Endometrium (tissue), 2 donors: ENCODE results near the gene CD247.

Source experiments
- FAIRE-seq: peaks from 2 replicates; lab custom pipeline; 2012; peaks lifted over from hg19 to GRCh38; lab: Jason Lieb, UNC
- donor health status: control.
- donor health status: control.

CD247 gene

DNA sequence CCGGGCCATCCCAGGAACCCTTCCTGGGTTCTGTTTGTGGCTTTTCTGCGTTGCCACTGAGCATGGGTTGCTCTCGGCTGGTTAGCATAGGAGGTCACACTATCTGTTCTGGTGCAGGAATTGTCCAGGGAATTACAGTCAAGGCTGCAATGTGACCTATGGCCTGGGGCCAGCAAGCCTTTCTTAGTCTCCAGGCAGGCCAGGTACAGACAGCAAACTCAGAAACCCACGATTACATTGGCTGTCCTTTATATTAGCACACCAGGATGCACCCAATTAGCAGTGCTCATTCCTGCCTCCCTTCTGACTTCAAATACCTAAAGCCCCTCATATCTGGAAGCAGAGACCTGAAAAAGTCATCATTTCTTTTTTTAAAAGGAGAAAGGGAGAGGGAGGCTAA, 55.2 kb downstream of the CD247 start:
- no peak for FAIRE-seq

DNA sequence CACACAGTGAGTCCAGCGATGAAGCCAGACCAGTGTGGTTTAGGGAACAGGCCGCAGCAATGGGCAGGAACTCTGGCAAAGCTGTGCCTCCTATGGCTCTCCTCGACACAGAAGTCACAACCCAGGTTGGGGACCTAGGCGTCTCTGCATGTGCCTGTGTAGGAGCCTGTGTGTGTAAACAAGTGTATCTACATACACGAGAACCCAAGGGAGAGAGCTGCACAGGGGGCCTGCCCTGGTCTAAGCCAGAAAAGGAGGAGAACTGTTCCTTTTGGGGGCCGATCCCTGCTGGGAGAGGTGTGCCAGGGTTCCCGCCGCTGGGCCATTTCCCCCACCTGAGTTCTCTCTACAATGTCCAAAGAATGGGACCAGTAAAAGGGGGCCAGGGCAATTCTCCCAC, 56.0 kb downstream of the CD247 start:
- FAIRE-seq = no peak

DNA sequence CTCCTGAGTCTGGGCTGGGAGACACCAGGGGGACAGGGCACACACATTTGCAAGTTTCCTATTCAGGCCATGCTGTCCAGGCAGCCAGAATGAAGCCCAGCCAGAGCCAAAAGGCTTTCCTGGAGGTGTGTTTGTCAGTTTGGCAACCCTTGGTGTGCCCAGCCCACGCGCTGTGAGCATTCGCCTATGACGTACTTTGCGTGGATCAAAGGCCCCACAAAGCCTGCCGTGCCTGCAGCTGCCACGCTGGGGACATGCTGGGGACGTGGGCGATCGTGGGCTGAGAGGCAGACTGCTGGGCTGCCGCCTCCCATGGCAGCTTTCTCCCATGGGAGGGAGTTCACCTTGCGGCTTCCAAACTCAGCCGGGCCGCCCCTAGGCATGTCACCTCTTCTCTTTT, 57.5 kb downstream of the CD247 start:
- FAIRE-seq = no peak

DNA sequence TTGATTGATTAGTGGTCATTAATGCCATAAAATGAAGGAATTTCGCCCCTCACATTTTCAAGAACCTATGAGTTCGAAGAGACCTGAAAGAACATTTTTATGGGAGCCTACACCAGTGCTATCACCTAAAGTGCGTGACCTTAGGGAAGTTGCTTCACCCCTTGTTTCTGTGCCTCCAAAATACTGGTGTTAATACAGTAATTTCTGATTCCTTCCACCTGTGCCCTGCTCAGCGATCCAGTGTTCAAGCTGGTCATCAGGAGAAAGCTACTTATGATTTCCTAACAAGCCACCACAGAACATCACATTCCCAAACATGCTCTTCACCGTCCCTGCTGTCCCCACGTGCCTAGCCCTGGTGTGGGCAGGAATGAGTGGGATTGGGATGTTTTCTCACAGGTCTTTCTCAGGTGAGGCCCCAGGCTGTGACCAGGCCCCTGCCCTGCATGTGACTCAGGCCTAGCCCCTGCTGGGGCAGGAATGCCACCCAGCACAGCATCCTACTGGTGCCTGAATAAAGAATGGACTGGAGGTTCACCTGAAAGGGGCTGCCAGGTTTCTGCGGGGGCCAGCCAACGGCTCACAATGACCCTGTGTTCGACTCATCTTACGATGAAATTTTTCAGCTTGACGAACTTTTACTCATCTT, 60.3 kb downstream of the CD247 start:
- no peak for FAIRE-seq

DNA sequence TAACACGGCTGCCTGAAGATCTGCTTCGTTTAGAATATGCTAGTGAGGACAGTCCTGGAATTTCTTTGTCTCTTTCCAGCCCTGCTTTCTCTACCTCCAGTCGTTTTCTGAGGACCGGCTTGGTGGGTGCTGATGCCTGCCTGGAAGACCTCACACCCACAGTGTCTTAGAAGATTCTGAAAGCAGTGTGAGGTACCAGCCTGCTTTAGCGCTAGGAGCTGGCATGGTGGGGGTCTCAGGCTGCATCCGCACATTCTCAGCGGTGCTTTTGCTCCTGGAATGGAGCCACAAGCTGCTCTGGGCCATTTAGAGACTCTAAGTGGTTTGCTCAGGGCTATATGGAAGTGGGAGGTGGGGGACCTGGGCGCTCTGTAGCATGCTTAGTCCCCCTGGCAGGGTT, 61.4 kb downstream of the CD247 start:
- FAIRE-seq = no peak

DNA sequence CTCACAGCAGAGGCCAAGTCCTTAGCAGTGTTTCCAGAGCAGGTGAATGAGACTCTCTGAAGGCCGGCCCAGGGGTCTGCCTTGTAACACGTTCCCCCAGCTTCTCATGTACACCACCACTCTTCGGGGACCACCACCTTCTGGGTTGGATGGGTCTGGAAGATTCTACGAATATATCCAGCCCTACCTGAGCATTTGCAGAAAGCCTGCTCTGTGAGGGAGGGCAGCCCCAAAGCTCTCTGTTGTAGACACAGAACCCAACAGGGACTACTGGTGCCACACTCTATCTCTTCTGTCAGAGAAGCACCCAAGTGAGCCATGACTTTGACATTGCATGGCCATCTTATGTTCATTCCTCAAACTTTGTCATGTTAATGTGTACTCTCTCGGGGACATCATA, 61.8 kb downstream of the CD247 start:
- FAIRE-seq = no peak

DNA sequence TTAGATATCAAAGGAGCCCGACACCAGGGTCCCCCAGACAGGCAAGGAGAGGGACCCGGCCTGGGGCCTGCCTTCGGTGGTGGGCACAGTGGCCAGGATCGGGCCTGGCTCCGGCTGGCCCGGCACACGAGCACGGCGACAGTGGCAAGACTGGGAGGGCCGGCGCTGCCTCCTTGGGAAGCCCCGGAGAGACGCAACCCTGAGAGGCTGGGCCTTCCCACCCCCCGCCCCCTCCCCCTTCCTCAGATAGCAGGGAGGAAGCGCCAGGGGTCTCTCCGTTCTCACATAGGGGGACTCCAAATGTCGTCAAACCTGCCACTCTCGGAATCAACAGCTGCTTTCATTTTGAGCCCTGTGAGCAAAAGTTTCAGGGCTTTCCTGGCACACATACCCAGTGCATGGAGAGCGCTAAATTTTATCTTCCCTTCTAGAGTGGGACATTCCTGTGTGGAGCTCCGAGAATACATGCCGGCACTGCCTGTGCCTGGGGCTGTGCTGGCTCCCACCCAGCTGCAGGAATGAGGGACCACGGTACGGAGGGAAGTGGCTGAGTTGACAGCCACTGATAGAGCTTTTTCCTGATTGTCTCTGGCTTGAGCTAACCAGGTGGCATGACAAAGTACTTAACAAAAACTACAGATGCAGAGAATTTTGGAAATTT, 62.4 kb downstream of the CD247 start:
- FAIRE-seq = no peak

DNA sequence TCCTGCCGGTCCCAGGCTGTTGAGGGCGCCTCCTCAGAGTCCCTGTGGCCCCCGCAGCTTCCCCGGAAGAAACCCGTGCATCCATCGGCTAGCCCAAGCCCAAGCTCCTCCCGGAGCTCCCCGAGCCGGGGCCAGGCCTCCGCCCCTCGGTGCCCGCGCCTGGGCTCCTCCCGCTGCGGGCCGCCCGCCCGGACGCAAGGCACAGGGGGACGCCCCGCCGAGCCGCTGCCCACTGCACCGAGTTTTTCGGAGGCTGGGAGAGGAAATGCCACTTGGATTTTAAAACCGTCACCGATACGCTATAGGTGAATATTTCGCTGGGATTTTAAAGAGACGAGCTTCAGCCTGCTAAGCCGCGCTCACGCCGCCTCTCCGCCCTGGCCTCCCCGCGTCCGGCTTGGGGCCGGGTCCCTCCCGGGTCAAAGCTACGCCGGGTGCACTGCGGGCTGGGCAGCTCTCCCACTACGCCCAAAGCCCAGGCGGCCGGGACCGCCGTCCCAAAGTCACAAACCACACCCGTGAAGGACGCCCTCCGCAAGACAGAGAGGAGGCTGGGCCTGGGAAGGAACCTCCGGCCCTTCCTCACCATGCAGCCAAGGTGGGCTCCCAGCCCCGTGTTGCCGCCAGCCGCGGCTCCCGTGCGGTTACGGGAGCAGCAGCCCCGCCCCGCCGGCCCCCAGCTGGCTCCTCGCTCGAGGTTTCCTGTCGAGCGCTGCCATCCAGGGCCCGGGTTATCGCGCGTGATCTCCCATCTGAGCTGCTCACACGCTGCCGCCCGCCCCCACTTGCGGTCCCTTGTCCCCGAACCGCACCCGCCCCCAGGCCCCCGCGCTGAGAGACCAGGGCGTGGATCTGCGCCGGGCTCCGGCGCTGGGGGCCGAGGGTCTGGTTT, 63.2 kb downstream of the CD247 start:
- FAIRE-seq = no peak

DNA sequence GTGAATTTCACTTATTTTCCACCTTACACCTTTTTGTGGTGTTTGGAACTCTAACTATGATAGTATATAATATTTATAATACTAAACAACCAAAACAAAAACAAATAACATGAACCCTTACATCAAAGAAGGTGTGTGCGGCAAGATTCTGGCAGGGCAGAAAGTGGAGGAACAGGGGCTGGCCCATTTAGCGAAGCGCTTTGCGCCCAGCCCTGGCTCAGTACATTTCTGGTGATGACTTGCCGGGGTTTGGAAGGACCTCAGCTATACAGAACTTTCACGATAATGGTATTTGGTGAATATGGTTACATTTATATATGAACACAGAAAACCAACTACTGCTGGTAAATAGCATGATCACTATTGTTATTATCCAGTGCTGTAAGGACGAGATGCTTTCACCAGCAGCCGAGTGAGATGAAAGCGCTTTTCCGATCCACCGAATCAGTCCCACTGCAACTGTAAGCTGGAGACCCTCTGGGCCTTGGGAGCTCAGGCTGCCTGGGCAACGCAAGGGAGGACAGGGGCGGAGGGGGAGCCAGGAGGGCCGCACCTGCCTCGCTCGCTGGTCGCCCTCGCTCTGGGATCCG, 63.9 kb downstream of the CD247 start:
- FAIRE-seq = no peak

DNA sequence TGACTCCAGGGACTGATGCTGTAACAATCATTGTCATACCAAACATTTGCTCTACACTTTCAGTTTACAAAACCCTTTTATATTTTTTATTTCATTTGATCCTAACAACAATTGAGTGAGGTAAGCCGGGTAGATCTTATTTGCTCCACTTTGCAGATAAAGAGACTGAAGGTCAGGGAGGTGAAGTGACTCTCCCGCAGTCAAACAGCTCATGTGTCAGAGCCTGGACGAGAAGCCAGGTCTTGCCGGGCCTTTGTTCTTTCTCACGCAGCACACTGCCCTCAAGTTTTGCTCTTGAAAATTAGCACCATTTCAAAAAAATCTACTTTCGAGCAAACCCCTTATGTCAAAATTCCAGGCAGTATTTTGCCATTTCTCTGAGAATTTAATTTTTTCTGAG, 65.2 kb downstream of the CD247 start:
- FAIRE-seq = no peak

DNA sequence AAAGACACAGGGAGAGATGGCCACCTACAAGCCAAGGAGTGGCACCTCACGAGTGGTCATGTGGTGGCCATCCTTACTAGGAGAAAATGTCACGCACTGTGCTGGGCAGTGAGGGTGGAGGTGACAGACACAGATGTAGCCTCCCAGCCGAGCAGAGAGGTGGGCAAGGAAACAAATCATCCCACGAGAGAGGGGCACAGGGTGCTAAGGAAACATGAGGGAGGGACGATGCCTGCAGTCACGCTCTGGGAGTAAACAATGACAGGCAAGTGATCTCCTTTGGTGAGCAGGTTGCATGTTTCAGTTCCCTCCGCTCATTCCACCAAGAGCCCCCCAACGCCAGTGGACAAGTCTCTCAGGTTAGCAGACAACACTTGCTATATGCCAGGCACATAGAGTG, 65.8 kb downstream of the CD247 start:
- no peak for FAIRE-seq

DNA sequence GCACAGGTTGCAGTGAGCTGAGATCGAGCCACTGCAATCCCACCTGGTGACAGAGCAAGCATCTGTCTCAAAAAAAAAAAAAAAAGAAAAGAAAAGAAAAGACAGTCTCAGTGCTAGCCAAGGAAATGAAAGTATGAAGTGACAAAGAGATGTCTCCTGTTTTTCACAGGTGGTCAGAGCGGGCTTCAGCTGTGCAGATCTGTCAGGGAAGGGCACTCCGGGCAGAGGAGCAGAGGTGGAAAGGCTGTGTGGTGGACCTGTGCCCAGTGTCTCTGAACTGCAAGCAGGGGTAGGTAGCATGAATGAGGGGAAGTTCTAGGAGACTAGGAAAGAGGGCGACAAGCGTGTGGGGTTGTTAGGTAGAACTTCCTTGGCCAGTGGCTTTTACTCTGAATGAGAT, 67.5 kb downstream of the CD247 start:
- FAIRE-seq = no peak

DNA sequence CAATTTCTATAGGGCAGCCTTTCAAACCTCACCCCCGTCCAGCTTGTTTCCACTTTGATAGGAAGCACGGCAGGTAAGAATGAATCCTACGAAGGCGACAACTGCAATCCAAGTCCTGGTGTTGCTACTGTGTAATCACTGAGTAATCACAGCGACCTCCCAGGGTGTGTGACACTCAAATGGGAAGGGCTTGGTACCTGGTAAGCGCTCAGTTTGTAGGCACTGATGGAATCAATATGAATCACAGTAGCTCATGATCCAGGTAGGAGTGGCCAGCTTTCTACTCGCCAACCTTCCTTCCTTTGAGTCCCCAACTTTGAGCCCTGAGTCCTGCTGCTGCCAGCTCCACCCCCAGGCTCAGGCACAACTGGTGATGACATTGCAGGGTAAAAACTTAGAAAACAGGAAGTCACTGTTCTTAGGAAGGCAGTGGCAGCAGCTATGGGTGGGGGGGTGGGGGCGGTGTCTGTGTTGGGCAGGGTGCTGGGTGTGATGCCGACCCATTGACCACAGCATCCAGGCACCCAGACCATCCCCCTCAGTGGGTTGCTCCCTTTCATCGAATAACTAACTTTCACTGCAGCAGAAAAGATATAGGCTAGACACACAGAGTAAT, 70.7 kb downstream of the CD247 start:
- no peak for FAIRE-seq

DNA sequence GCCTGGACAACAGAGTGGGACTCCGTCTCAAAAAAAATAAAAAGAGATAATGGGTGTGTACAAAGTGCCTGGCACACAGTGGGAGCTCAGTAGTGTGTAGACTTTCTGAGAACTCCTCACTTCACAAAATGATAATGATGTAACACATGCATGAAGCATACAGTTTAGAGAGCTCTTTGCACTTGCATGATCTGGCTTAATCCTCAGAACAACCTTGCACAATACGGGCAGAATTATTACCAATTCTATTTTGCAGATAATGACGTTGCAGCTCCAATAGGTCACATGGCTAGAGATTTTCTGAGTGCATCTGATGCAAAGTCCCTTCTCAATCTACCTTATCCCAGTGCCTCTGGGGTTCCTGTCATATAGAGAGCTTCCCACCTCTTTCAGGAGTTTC, 71.4 kb downstream of the CD247 start:
- FAIRE-seq = no peak

DNA sequence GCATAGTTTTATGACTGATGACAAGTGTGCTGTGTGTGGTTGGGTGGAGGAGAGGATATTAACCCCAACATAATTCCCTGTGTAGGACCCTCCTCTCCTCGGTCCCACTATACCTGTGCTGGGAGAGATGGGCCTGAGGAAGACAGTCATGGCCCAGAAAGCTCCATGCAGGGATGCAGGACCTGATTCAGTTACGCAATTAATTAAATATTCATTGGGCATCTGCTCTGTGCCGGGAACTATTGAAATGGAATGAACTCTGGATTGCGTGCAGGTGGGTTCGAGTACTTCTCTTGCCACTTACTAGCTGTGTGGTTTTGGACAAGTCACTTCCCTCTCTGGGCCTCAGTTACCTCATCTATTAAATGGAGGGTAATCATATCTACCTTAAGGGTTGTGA, 74.6 kb downstream of the CD247 start:
- FAIRE-seq = no peak

DNA sequence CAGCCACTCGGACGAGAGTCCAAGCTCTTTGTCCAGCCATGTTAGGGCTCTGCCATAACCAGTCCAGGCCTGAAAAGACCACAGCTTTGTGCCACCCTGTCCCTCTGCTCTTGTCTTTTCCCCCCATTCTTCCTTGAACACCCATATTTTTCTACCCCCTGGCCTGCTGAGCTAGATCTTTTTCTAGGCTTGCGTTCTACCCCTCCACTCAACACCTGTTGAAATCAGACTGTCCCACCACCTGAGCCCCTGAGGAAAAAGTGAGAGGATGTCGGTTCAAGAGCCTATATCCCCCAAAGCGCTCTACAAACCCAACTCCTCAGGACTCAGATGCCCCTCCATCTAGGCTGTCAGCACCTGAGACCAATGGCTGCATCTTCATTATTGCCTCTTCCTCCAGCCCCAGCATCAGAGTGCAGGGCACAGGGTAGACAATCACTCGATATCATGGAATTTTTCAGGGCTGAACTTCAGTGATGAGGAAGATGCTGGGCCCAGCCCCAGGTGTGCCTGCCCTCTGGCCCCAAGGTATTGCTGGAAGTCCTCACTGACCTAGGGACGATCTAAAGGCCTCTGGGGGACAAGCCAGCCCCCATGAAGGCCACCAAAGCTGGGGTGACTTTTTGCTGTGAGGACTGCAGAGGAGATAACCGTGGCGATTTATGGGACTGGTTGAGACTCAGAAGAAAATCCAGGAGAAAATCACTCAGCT, 75.3 kb downstream of the CD247 start:
- no peak for FAIRE-seq

DNA sequence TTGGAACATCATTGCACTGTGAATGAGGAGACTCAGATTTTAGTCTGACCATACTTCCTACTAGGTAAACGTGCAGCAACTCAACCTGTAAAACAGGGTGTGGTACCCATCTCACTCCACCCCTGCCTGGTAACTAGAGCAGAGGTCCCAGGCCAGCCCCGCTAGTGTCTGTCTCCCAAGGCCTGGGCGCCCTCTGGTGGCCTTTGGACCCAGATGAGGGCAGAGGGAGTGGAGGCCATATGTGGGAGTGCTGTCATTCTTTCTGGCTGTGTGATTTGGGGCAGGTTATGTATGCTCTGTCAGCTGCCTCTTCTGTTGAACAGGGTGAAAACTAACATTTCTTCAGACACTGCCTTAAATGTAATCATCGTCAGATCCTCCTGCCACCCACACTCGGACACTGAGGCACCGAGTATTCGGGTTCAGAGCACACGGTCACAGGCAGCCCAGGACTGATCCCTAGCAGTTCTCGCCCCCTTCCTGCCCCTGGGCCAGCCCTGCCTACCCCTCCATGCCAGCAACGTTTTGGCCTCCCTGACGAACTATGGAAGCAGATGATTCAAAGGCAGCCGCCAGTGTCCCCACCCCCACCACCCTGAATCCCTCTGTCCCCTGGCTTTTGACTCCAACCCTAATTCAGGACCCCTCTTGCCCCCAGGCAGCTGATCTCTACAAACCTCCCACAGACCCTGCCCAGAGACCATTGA, 76.0 kb downstream of the CD247 start:
- FAIRE-seq = no peak

DNA sequence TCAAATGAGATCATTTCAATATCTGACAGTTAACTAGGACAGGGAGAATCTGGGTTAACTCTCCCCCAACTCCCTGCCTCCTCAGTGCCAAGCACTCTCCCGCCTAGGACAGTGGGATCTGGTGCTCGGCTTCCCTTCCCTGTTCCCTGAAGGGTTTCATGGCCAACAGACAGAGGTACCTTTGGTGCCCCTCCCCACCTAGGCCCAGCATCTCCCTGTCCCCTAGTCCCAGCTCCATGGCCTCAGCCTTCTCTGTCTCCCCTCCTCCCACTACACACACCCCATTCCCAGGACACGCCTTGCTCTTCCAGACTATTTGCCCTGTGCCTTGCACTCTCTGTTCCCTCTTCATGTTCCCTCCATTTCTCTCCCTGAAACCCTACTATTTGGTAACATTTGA, 77.1 kb downstream of the CD247 start:
- FAIRE-seq = no peak

DNA sequence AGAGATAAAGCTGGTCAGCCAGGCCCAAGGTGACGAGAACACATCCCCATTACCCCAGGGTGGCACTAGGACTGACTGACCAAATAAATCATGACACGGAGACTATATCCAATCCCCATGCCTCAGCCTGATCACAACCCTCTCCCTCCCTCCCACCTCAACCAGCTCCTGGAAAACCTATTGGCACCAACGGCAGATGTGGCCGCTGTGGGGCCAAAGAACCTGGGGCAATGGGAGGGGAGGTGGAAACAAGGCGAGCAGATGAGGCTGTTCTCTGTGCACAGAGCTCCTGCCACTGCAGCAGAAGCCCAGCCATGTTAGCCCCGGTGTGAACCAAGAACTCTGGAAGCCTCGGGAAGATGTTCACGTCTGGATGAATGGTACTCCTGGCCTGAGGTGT, 77.6 kb downstream of the CD247 start:
- no peak for FAIRE-seq

DNA sequence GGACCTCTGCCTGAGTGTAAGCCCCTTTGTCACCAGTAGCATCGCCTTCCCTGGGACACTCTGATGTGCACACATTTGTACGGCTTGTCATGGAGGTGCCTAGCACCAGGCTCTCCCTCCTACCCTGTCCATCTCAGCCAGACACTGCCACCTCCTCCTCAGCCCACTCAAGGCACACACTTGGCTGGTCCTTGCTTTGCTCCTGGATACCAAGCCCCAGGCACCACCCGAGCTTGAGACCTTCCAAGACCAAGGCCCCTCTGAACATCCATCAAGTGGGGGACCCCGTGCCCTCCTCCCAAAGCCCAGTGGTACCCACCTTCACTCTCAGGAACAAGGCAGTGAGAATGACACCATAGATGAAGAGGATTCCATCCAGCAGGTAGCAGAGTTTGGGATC, 78.0 kb downstream of the CD247 start:
- FAIRE-seq = no peak

DNA sequence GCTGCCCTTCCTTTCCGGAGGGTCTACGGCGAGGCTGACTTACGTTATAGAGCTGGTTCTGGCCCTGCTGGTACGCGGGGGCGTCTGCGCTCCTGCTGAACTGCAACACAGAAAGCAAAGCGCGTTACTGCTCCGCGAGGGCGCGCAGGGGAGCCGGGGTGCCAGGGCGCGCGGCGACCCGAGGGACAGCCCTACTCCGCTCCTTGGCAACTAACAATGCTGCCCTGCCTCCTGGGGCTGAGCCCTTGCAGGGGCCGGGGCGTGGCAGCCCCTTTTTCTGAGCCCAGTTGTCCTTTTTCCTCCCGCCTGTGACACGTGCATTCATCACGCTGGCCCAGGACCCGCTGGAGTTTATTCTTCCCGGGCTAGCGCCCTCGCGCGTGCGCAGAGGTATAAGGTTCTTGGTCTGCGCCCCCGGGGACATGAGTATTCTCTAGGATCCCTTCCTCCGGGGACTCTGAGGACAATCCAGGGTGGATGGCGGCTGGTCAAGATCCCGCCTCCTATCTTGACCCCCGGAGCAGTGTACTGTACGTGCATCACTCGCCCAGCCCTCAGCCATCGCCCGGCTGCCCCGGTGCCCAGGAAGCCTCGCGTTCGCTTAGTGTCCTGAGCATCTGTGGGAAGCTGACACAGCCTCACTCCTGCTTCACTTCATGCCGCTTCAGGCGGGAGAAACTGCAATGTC, 78.9 kb downstream of the CD247 start:
- no peak for FAIRE-seq
